IPS-18c (cell line): ENCODE results near the gene VEGFB.

Source experiments
- H3K4me3 ChIP-seq: 2 replicates; pipeline ENCODE4 v1.7.0; 2013; ENCODE audit warnings: low read depth, mild to moderate bottlenecking, low read length, moderate library complexity; ENCODE audit not compliant: insufficient read depth
- H3K9me3 ChIP-seq: one replicate; pipeline ENCODE4 v1.6.1; 2013; ENCODE audit warnings: mild to moderate bottlenecking, low read length, moderate library complexity; ENCODE audit not compliant: control insufficient read depth, insufficient read depth

The VEGFB gene

GRCh38 chr11:64208796-64209562 lies 25.4 kb upstream of the VEGFB start:
- peaks cover 2% of the 10 kb centered on the region for H3K9me3 ChIP-seq
- H3K4me3 ChIP-seq = no peak overlapping the region

DNA sequence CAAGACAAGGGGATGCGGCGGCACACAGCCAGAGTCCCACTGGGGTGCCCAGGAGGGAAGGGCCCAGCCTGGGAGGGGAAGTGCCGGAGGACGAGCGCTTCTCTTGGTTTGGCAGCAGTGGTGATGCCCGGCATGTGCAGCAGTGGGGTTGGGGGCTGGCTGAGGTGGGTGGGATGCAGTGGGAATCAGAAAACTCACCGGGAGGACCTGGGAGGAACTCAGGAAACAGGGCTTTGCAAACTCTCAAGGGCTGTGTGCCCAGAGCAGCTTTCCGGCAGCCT lies 24.9 kb upstream of the VEGFB start:
- Histone ChIP-seq H3K9me3 (peaks cover 2% of the 10 kb centered on the region), H3K4me3 (no peak overlapping the region)

DNA sequence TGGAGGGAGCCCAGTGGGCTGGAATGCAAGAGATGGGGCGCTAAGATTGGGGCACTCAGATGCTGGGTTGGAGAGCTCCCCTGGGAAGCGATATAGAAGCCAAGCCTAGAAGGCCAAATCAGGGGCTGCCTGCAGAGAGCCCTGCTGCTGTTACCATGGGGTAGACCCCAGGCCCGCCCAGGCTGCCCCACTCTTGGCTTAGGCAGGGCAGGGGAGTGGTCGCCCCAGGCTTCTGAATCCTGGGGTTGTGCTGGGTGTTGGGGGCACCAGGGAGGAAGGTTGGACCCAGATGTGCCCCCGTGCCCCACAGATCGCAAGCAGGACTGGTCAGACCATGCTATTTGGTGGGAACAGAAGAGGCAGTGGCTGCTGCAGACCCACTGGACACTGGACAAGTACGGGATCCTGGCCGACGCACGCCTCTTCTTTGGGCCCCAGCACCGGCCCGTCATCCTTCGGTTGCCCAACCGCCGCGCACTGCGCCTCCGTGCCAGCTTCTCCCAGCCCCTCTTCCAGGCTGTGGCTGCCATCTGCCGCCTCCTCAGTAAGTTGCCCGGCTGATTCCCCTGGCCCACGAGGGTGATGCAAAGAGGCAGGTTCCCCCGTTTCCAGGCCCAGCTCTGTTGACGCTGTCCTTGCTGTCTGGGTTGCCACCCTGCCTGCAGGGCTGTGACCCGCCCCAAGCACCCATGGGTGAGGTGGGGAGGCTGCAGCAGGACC lies 23.9 kb upstream of the VEGFB start:
- peaks cover 2% of the 10 kb centered on the region for H3K9me3 ChIP-seq
- no peak overlapping the region for H3K4me3 ChIP-seq

DNA sequence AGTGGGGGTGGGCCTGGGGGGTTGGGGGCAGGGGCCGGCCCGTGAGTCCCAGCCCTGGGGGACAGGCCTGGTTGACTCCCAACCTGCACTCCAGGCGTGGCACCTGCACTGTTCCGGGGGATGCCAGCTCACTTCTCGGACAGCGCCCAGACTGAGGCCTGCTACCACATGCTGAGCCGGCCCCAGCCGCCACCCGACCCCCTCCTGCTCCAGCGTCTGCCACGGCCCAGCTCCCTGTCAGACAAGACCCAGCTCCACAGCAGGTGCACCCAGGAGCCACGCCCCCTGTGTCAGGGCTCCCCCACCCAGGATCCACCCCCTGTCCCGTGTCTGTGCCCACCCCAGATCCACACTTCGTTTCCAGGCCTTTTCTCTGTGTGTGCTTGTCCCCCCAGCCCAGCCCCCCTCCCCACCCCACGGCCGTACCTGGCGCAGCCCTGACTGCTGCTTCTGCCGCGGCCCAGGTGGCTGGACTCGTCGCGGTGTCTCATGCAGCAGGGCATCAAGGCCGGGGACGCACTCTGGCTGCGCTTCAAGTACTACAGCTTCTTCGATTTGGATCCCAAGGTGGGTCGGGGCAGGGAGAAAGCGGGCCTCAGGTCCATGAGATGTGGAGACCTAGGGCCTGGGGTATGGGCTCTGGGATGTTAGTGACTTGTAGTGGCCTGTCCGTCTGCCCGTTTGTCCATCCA lies 23.1 kb upstream of the VEGFB start:
- no peak overlapping the region for H3K4me3 ChIP-seq
- H3K9me3 ChIP-seq = peaks cover 4% of the 10 kb centered on the region

DNA sequence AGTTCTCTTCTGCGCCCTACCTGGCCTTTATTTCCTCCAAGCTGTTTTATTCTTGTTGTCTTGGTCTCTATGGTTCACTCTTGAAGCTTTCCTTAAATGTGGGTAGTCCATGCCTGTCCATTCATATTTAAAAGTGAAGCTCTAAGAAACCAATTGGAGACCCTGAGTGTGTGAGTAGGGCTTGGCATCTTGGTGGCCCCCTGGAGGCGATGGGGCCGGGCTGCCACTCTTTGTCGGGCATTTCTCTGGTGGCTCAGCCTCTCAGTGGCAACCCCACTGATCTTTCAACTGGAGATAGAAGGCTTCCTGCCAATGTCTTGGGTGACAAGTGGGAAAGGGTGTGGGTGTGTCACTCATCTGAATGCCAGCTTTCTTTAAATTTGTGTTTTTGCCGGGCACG lies 17.5 kb upstream of the VEGFB start:
- no peak overlapping the region for H3K4me3 ChIP-seq
- H3K9me3 ChIP-seq = peaks cover 2% of the 10 kb centered on the region

GRCh38 chr11:64218628-64219353 lies 15.6 kb upstream of the VEGFB start:
- Histone ChIP-seq H3K4me3 (no peak overlapping the region), H3K9me3 (peaks cover 5% of the 10 kb centered on the region)

- no peak overlapping the region for H3K4me3 ChIP-seq
- H3K9me3 ChIP-seq = peaks cover 5% of the 10 kb centered on the region
These were observed 15.1 kb upstream of the VEGFB start for GRCh38 chr11:64219354-64219684.

DNA sequence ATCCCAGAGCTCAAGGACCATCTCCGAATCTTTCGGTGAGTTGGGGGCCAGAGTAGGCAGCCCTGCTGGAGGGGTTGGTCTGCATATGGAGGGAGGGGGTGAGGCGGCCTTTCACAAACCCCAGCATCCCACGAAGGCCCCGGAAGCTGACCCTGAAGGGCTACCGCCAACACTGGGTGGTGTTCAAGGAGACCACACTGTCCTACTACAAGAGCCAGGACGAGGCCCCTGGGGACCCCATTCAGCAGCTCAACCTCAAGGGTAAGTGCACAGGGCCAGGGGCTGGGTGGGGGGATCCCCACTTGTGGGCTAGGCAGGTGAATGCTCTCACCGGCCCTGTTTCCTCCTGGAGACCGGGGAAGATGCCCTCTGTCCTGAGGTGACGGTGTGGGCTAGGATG lies 14.6 kb upstream of the VEGFB start:
- Histone ChIP-seq H3K9me3 (peaks cover 5% of the 10 kb centered on the region), H3K4me3 (no peak overlapping the region)

DNA sequence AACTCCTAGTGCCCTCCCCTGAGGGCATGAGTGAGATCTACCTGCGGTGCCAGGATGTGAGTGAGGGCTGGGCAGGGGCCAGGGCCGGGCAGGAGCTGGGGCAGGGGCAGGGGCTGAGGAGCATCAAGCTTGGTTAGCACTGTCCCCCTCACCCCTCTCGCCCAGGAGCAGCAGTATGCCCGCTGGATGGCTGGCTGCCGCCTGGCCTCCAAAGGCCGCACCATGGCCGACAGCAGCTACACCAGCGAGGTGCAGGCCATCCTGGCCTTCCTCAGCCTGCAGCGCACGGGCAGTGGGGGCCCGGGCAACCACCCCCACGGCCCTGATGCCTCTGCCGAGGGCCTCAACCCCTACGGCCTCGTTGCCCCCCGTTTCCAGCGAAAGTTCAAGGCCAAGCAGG lies 14.1 kb upstream of the VEGFB start:
- Histone ChIP-seq H3K9me3 (peaks cover 5% of the 10 kb centered on the region), H3K4me3 (no peak overlapping the region)

DNA sequence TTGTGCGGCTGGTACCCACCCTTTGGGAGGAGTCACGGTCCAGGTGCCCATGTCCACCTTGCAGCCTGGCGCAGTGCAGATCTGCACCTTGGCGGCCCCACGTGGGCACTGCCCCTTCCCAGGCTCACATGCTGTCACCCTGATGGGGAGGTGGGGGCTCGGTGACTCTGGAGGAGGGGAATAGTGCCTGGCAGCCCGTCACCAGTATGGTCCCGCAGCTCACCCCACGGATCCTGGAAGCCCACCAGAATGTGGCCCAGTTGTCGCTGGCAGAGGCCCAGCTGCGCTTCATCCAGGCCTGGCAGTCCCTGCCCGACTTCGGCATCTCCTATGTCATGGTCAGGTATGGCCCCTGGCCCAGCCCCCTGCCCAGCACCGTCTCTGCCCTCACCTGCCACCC lies 13.6 kb upstream of the VEGFB start:
- no peak overlapping the region for H3K4me3 ChIP-seq
- H3K9me3 ChIP-seq = peaks cover 5% of the 10 kb centered on the region

GRCh38 chr11:64222651-64223000 lies 11.8 kb upstream of the VEGFB start:
- no peak overlapping the region for H3K4me3 ChIP-seq
- H3K9me3 ChIP-seq = peaks cover 5% of the 10 kb centered on the region

GRCh38 chr11:64223001-64223651 lies 11.3 kb upstream of the VEGFB start:
- H3K4me3 ChIP-seq = no peak overlapping the region
- peaks cover 5% of the 10 kb centered on the region for H3K9me3 ChIP-seq

- peaks cover 5% of the 10 kb centered on the region for H3K9me3 ChIP-seq
- no peak overlapping the region for H3K4me3 ChIP-seq
These were observed 10.1 kb upstream of the VEGFB start for GRCh38 chr11:64224151-64224890.

DNA sequence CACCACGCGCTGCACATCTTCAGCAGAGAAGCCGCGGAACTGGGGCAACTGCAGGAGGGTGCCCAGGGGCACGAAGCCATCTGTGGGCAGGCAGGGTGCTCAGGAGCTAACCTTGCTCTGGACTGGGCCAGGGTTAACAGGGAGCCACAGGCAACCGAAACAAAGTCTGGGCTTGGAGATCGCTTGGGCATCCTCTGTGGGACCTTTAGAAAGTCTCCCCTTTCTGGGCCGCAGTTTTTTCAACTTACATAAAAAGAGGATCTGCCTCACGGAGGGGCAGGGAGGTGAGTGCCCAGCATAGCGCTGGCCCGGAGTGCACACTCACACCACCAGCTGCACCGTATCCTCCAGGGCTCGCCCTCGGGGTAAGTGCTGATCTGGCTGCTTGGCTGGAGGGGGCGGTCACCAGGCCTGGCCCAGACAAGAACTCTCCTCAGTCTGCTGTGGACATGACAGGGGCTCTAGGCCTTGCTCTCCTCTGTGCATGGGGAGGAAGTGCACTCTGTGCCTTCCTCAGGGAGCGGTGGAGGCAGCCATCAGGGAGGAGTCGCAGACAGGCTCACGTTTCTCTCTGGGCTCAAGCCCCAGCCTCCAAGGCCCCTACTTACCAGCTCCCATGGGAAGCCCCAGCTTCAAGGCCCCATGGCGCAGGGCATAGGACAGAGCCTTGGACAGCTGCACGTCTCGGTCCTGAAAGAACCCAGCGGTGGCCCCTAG lies 9.3 kb upstream of the VEGFB start:
- H3K4me3 ChIP-seq = peak overlapping the region; percentile 93

GRCh38 chr11:64225608-64226506 lies 8.5 kb upstream of the VEGFB start, which contains the start of the genes NUDT22 and TRPT1:
NUDT22 (plus strand) TSS chr11:64226274; CDS start chr11:64226653, 379 bp downstream.
TRPT1 (minus strand) TSS chr11:64226186; CDS start chr11:64225860, 326 bp downstream.
- Histone ChIP-seq H3K4me3 (peak within 1 kb of the TSS; percentile 93), H3K9me3 (peaks cover 5% of the 10 kb centered on the region)

More for the DNA sequence above, 9.3 kb upstream of the VEGFB start:
- H3K9me3 ChIP-seq = peaks cover 5% of the 10 kb centered on the region
